Osteoblast (primary cell): ENCODE results near the gene MYO5C. TPM values are rescaled to one million over a fixed set of nuclear protein-coding genes. Genes with fewer than 3 reads are reported as not detected.
A peak's percentile ranks its signal among the peaks of the same experiment; 100 is the strongest.

ENCODE experiments used
- DNase-seq: peaks from one replicate; pipeline ENCODE4 v3.0.0; 2011; ENCODE audit warnings: low spot score, mixed read lengths; ENCODE audit not compliant: insufficient read length; ENCODE audit errors: missing footprints
- H2AFZ ChIP-seq: 2 replicates; pipeline ENCODE4 v1.6.0; 2011; ENCODE audit warnings: mild to moderate bottlenecking, low read length
- H3K27ac ChIP-seq: 2 replicates; pipeline ENCODE4 v1.5.1; 2011; ENCODE audit warnings: mild to moderate bottlenecking, low read depth, low read length, moderate library complexity
- H3K27me3 ChIP-seq: 2 replicates; pipeline ENCODE4 v1.6.0; 2012; ENCODE audit warnings: mild to moderate bottlenecking, control low read depth, inconsistent platforms, low read length, moderate library complexity; ENCODE audit not compliant: insufficient read depth
- H3K36me3 ChIP-seq: 2 replicates; pipeline ENCODE4 v1.5.1; 2011; ENCODE audit warnings: mild to moderate bottlenecking, low read length, control low read depth, moderate library complexity; ENCODE audit not compliant: insufficient read depth
- H3K4me1 ChIP-seq: 2 replicates; pipeline ENCODE4 v1.5.1; 2011; ENCODE audit warnings: mild to moderate bottlenecking, low read length, control low read depth, moderate library complexity; ENCODE audit not compliant: insufficient read depth
- H3K4me2 ChIP-seq: 2 replicates; pipeline ENCODE4 v1.6.0; 2011; ENCODE audit warnings: mild to moderate bottlenecking, low read length; ENCODE audit not compliant: insufficient read depth
- H3K4me3 ChIP-seq: fragments of 200-600 bp; sonication (generic); 3 replicates; pipeline ENCODE4 v1.5.1; 2012; ENCODE audit warnings: mild to moderate bottlenecking, low read length, inconsistent platforms; ENCODE audit not compliant: insufficient read depth
- H3K79me2 ChIP-seq: 2 replicates; pipeline ENCODE4 v1.6.0; 2012; ENCODE audit warnings: mild to moderate bottlenecking, low read length, control low read depth, inconsistent platforms; ENCODE audit not compliant: insufficient read depth
- H3K9me3 ChIP-seq: 2 replicates; pipeline ENCODE4 v1.5.1; 2011; ENCODE audit warnings: low read depth, low read length, control low read depth
- H4K20me1 ChIP-seq: 2 replicates; pipeline ENCODE4 v1.6.0; 2012; ENCODE audit warnings: mild to moderate bottlenecking, low read length, control low read depth; ENCODE audit not compliant: insufficient read depth
- CTCF ChIP-seq: IDR thresholded peaks from 2 replicates; pipeline ENCODE4 v1.5.1; 2011; ENCODE audit warnings: mild to moderate bottlenecking, low read depth, low read length, moderate library complexity; ENCODE audit errors: extremely low read depth
- total RNA-seq: library from RNA; depleted of rRNA; stranded (reverse); fragments of >200 nt; gene quantifications from 2 replicates; pipeline ENCODE4 v1.2.3, GENCODE V29; 2012

The MYO5C gene
- total RNA-seq, 1 donor = under 0.01 TPM

GRCh38 chr15:52186651-52187486, 108.7 kb downstream of the MYO5C start:
- Histone ChIP-seq H3K4me3 (no peak overlapping the region), H3K27me3 (no peaks in the 10 kb centered on the region), H3K79me2 (no peaks in the 10 kb centered on the region), H2AFZ (no peak overlapping the region), H3K4me1 (no peaks in the 10 kb centered on the region), H3K27ac (no peak overlapping the region), H3K36me3 (no peaks in the 10 kb centered on the region), H4K20me1 (no peaks in the 10 kb centered on the region), H3K4me2 (no peak overlapping the region), H3K9me3 (no peaks in the 10 kb centered on the region)
- TF ChIP-seq CTCF = no peak
- DNase-seq = no peak

DNA sequence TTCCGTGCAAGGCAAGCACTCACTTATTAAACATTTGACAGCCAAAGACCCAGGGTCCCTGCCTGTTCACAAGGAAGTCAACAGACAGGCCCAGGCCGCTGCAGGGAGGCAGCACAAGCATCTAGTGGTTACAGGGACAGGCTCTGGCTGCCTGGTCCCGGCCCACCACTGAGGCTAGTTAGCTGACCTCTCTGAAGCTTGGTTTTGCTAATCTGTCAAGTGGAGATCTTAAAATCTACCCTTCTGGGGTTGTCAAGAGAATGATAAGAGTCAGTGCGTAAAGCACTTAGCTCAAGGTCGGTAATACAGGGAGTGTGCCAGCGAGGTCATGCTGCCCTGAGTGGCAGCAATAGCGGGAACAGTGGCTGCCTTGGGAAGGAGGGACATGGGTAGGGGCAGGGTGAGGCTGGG, 110.4 kb downstream of the MYO5C start:
- H4K20me1 ChIP-seq = no peaks in the 10 kb centered on the region
- no peak for TF ChIP-seq CTCF
- no peak overlapping the region for H3K27ac ChIP-seq
- H2AFZ ChIP-seq = no peak overlapping the region
- no peaks in the 10 kb centered on the region for H3K36me3 ChIP-seq
- no peak for DNase-seq
- peaks cover 5% of the 10 kb centered on the region for H3K4me1 ChIP-seq
- H3K27me3 ChIP-seq = no peaks in the 10 kb centered on the region
- H3K9me3 ChIP-seq = no peaks in the 10 kb centered on the region
- no peaks in the 10 kb centered on the region for H3K79me2 ChIP-seq
- H3K4me2 ChIP-seq = no peak overlapping the region
- no peak overlapping the region for H3K4me3 ChIP-seq

DNA sequence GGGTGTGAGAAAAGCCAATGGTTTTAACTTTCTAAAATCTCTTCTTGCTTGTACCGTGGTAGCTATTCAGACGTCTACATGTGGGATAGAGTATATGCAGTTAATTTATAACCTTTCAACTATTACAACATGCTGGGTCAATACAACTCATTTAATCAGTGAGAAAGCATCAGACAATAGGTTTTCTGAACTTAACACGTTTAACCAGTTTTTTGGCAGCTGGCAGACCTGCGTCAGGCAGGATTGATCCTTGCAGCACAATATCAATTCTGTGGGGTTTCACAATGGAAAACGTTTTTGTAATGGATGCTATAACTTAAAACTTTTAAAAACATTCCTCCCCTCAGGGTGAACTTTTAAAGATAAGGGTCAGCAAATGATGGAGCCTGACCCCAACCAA, 110.9 kb downstream of the MYO5C start:
- TF ChIP-seq CTCF = no peak
- Histone ChIP-seq H3K27me3 (no peaks in the 10 kb centered on the region), H3K36me3 (no peaks in the 10 kb centered on the region), H3K9me3 (no peaks in the 10 kb centered on the region), H3K79me2 (no peaks in the 10 kb centered on the region), H2AFZ (no peak overlapping the region), H3K4me1 (peaks cover 6% of the 10 kb centered on the region), H3K27ac (no peak overlapping the region), H3K4me3 (no peak overlapping the region), H3K4me2 (no peak overlapping the region), H4K20me1 (no peaks in the 10 kb centered on the region)
- DNase-seq = no peak

- H3K79me2 ChIP-seq = no peaks in the 10 kb centered on the region
- no peak overlapping the region for H3K4me3 ChIP-seq
- H3K9me3 ChIP-seq = no peaks in the 10 kb centered on the region
- peaks cover 8% of the 10 kb centered on the region for H3K4me1 ChIP-seq
- H4K20me1 ChIP-seq = no peaks in the 10 kb centered on the region
- peak; percentile 65 for TF ChIP-seq CTCF
- DNase-seq = peak; percentile 91
- H2AFZ ChIP-seq = no peak overlapping the region
- H3K36me3 ChIP-seq = no peaks in the 10 kb centered on the region
- H3K27me3 ChIP-seq = no peaks in the 10 kb centered on the region
- no peak overlapping the region for H3K27ac ChIP-seq
- no peak overlapping the region for H3K4me2 ChIP-seq
Observed at GRCh38 chr15:52183562-52184173, 111.9 kb downstream of the MYO5C start.
